ENCODE results near the gene BARHL1.

The BARHL1 gene

GRCh38 chr9:132609829-132610228, 27.4 kb downstream of the BARHL1 start:
- ATAC-seq (no peak), DNase-seq (ENCODE audit: low spot score in 2 of 2) (no peak)
- Mint-ChIP-seq H3K4me3 (no peak overlapping the region), H3K9me3 (no peaks in the 10 kb centered on the region), H3K27ac (no peak overlapping the region), H3K4me1 (peaks cover 6% of the 10 kb centered on the region), H3K36me3 (peaks cover 85% of the 10 kb centered on the region)

- Mint-ChIP-seq H3K27ac (no peak overlapping the region), H3K4me3 (no peak overlapping the region), H3K4me1 (peaks cover 1% of the 10 kb centered on the region), H3K36me3 (peaks cover 89% of the 10 kb centered on the region), H3K9me3 (no peaks in the 10 kb centered on the region)
- DNase-seq (ENCODE audit: low spot score in 2 of 2) (no peak), ATAC-seq (no peak)
These were observed 28.3 kb downstream of the BARHL1 start for GRCh38 chr9:132610661-132611060.

DNA sequence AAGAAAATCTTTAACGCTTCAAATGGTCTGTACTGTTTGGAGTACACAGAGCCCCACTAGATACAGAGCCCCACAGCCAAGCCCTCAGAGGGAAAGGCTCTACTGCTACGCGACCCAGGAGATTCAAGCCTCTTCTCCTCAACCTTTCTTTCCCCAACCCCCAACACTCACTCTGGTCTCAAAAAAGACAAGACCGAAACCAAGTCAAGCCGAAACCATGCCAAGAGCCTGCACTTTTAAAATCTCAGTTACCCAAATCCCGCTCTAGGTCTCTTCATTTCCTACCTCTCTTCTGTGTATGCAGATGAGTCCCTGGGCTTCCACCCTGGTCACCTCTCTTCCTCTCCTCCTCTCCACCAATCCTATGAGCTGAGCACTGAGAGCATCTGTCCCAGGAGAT, 31.9 kb downstream of the BARHL1 start:
- Mint-ChIP-seq H3K36me3 (peaks cover 95% of the 10 kb centered on the region), H3K4me3 (no peak overlapping the region), H3K27ac (no peak overlapping the region), H3K4me1 (no peaks in the 10 kb centered on the region), H3K9me3 (no peaks in the 10 kb centered on the region)
- no peak for ATAC-seq
- DNase-seq (ENCODE audit: low spot score in 2 of 2) = no peak

GRCh38 chr9:132615774-132616173, 33.4 kb downstream of the BARHL1 start:
- no peaks in the 10 kb centered on the region for H3K9me3 Mint-ChIP-seq
- no peaks in the 10 kb centered on the region for H3K4me1 Mint-ChIP-seq
- peaks cover 95% of the 10 kb centered on the region for H3K36me3 Mint-ChIP-seq
- no peak overlapping the region for H3K4me3 Mint-ChIP-seq
- H3K27ac Mint-ChIP-seq = no peak overlapping the region
- ATAC-seq = no peak
- DNase-seq (ENCODE audit: low spot score in 2 of 2) = no peak

DNA sequence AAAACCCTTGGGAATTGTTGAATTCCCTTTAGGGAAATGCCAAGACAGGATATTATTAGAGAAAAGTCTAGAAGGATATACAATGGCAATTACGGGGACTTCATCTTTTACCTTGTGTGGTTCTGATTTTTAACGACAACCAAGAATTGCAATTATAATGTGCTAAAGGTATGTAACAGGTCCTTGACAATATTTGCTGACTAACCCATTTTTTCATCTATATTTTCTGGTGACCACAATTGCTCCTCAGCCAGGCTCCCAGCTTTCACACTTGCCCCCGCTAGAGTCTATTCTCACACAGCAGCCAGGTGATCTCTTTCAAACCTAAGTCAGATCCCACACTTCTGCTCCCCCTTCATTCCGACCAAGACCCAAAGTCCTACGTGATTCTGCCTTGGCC, 34.3 kb downstream of the BARHL1 start:
- ATAC-seq (no peak), DNase-seq (ENCODE audit: low spot score in 2 of 2) (no peak)
- H3K36me3 Mint-ChIP-seq = peaks cover 93% of the 10 kb centered on the region
- peak overlapping the region; percentile 39 for H3K27ac Mint-ChIP-seq
- no peaks in the 10 kb centered on the region for H3K9me3 Mint-ChIP-seq
- H3K4me3 Mint-ChIP-seq = no peak overlapping the region
- H3K4me1 Mint-ChIP-seq = no peaks in the 10 kb centered on the region

DNA sequence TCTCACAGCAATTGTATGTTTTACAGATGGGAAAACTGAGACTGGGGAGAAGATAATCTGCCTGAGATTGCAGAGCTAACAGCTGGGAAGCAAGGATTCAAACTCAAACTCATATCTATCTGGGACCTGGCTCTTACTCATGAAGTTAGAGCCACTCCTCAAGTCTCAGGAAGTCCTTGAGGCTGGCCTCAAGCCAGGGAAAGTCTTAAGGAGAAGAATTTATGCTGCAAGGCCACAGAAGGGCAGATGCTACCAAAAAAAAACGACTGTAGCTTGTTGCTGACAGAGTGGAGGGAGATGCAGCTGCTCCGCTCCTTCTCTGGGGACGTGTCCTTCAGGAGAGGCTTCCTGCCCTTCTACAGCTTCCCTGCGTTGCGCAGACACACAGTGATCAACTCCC, 39.8 kb downstream of the BARHL1 start:
- ATAC-seq = no peak
- H3K4me1 Mint-ChIP-seq = no peaks in the 10 kb centered on the region
- H3K36me3 Mint-ChIP-seq = peaks cover 92% of the 10 kb centered on the region
- no peaks in the 10 kb centered on the region for H3K9me3 Mint-ChIP-seq
- H3K27ac Mint-ChIP-seq = no peak overlapping the region
- no peak overlapping the region for H3K4me3 Mint-ChIP-seq
- DNase-seq (ENCODE audit: low spot score in 2 of 2) = no peak

- Mint-ChIP-seq H3K36me3 (peaks cover 87% of the 10 kb centered on the region), H3K4me1 (no peaks in the 10 kb centered on the region), H3K9me3 (no peaks in the 10 kb centered on the region), H3K4me3 (no peak overlapping the region), H3K27ac (no peak overlapping the region)
- ATAC-seq (no peak), DNase-seq (ENCODE audit: low spot score in 2 of 2) (no peak)
These were observed 43.9 kb downstream of the BARHL1 start for GRCh38 chr9:132626285-132626684.

GRCh38 chr9:132627106-132627505, 44.7 kb downstream of the BARHL1 start:
- DNase-seq (ENCODE audit: low spot score in 2 of 2) (no peak), ATAC-seq (no peak)
- Mint-ChIP-seq H3K27ac (no peak overlapping the region), H3K4me1 (no peaks in the 10 kb centered on the region), H3K4me3 (no peak overlapping the region), H3K36me3 (peaks cover 89% of the 10 kb centered on the region), H3K9me3 (no peaks in the 10 kb centered on the region)

DNA sequence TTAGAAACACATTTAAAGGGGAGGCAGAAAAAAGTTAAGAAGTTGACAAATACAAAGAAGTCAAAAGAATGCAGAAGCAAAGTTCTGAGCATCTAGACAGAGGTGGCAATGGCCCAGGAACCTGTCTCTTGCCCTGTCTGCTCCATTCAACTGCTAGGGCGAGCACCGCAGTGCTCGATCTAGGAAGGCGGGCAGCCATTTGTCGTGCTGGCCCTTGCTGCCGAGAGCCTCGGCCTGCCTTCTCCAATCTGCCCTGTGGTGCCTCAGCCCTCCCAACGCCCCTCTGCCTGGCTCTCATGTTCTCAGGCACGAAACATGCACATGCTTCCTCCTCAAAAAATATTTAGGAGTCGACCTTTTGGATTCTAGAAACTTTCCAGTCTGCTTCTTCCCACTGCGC, 45.2 kb downstream of the BARHL1 start:
- H3K9me3 Mint-ChIP-seq = no peaks in the 10 kb centered on the region
- ATAC-seq (no peak), DNase-seq (ENCODE audit: low spot score in 2 of 2) (no peak)
- H3K36me3 Mint-ChIP-seq = peaks cover 90% of the 10 kb centered on the region
- H3K27ac Mint-ChIP-seq = no peak overlapping the region
- no peak overlapping the region for H3K4me3 Mint-ChIP-seq
- no peaks in the 10 kb centered on the region for H3K4me1 Mint-ChIP-seq

DNA sequence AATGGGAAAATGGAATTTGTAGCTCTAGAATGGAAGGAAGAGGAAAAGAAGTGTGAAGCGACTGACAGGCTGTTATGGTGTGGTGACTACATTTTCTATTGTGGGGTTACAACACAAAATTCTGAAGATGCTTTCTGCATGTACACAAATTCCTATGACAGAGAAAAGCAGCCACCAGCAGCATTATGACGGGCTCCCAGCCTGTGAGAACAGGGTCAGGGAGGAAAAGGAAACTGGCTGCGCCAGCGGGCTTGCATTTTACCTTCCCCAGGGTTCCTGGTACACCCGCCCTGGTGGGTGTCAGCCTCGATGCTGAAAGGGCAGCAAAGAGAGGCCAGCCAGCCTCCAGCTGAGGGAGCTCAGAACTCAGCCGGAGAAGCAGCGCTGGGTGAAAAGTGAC, 46.3 kb downstream of the BARHL1 start:
- no peak for ATAC-seq
- Mint-ChIP-seq H3K4me3 (no peak overlapping the region), H3K36me3 (peaks cover 90% of the 10 kb centered on the region), H3K9me3 (no peaks in the 10 kb centered on the region), H3K27ac (peak overlapping the region; percentile 6), H3K4me1 (no peaks in the 10 kb centered on the region)
- DNase-seq (ENCODE audit: low spot score in 2 of 2) = no peak

GRCh38 chr9:132630116-132630515, 47.7 kb downstream of the BARHL1 start:
- H3K4me1 Mint-ChIP-seq = no peaks in the 10 kb centered on the region
- no peak for DNase-seq (ENCODE audit: low spot score in 2 of 2)
- ATAC-seq = no peak
- no peaks in the 10 kb centered on the region for H3K9me3 Mint-ChIP-seq
- no peak overlapping the region for H3K27ac Mint-ChIP-seq
- H3K4me3 Mint-ChIP-seq = no peak overlapping the region
- peaks cover 84% of the 10 kb centered on the region for H3K36me3 Mint-ChIP-seq

- no peak overlapping the region for H3K27ac Mint-ChIP-seq
- no peaks in the 10 kb centered on the region for H3K9me3 Mint-ChIP-seq
- DNase-seq (ENCODE audit: low spot score in 2 of 2) (no peak), ATAC-seq (no peak)
- peaks cover 79% of the 10 kb centered on the region for H3K36me3 Mint-ChIP-seq
- no peak overlapping the region for H3K4me3 Mint-ChIP-seq
- H3K4me1 Mint-ChIP-seq = no peaks in the 10 kb centered on the region
These were observed 48.4 kb downstream of the BARHL1 start for GRCh38 chr9:132630811-132631210.

GRCh38 chr9:132631280-132631679, 48.9 kb downstream of the BARHL1 start:
- no peak for ATAC-seq
- Mint-ChIP-seq H3K4me3 (no peak overlapping the region), H3K36me3 (peaks cover 74% of the 10 kb centered on the region), H3K27ac (no peak overlapping the region), H3K9me3 (no peaks in the 10 kb centered on the region), H3K4me1 (no peaks in the 10 kb centered on the region)
- no peak for DNase-seq (ENCODE audit: low spot score in 2 of 2)

GRCh38 chr9:132631685-132632084, 49.3 kb downstream of the BARHL1 start:
- H3K4me1 Mint-ChIP-seq = no peaks in the 10 kb centered on the region
- ATAC-seq = no peak
- no peak overlapping the region for H3K4me3 Mint-ChIP-seq
- DNase-seq (ENCODE audit: low spot score in 2 of 2) = no peak
- H3K27ac Mint-ChIP-seq = no peak overlapping the region
- H3K9me3 Mint-ChIP-seq = no peaks in the 10 kb centered on the region
- H3K36me3 Mint-ChIP-seq = peaks cover 73% of the 10 kb centered on the region

DNA sequence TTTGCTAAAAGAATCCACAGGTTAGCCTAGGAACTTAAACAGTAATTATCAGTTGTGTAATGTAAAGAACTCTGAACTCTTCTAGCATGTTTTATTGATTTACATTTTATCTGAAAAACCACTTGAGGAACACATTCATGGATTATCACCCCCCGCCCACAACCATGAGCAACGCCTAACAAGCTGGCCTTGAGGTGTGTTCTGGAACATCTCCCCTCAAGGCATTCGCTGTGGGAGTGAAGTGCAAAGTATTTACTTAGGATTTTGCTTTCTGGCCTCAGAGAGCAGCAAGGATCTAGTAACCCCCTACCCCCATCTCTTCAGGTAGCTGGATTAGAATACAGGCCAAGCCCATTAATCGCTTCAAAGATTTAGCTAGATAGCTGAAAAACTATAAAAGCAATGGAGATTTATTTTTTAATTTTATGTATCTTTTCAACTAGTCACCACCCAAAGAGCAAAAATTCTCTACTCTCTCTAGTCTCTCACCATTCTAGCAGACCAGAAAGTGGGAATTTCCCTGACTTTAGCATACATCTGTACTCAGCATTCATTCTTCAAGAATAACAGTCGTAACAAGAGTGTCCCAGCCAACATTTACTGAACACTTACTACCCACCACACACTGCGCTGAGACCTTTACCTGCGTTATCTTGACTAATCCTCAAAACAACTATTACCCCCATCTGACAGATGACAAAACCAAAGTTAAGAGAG, 50.2 kb downstream of the BARHL1 start:
- Mint-ChIP-seq H3K4me1 (no peaks in the 10 kb centered on the region), H3K9me3 (no peaks in the 10 kb centered on the region), H3K36me3 (peaks cover 73% of the 10 kb centered on the region), H3K4me3 (no peak overlapping the region), H3K27ac (no peak overlapping the region)
- ATAC-seq = no peak
- no peak for DNase-seq (ENCODE audit: low spot score in 2 of 2)

GRCh38 chr9:132634327-132634726, 51.9 kb downstream of the BARHL1 start:
- H3K36me3 Mint-ChIP-seq = peaks cover 69% of the 10 kb centered on the region
- no peak for ATAC-seq

DNA sequence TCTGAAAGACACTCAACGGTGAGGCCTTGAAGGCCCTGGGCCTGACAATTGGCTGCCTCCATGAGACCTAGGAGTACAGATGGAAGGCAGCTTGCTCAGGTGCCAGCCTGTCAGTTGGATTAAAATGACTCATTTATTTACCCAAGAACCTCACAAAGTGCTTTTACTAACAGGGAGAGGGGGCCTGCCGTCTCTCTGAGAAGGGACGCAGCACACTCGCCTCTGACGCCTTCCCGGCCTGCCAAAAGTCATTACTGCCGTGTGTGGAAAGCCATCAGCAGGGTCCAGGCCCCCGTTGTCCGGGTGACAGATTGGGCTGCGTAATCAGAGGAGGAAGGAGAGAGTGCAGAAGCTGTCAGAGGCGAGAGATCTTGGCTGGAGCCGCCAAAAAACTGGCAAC, 54.9 kb downstream of the BARHL1 start:
- peaks cover 70% of the 10 kb centered on the region for H3K36me3 Mint-ChIP-seq
- DNase-seq (ENCODE audit: low spot score in 2 of 2) (no peak), ATAC-seq (no peak)
- H3K27ac Mint-ChIP-seq = peak overlapping the region; percentile 14
- no peaks in the 10 kb centered on the region for H3K9me3 Mint-ChIP-seq
- no peaks in the 10 kb centered on the region for H3K4me1 Mint-ChIP-seq
- no peak overlapping the region for H3K4me3 Mint-ChIP-seq

More at GRCh38 chr9:132634327-132634726, 51.9 kb downstream of the BARHL1 start:
- no peaks in the 10 kb centered on the region for H3K4me1 Mint-ChIP-seq
- no peaks in the 10 kb centered on the region for H3K9me3 Mint-ChIP-seq
- DNase-seq (ENCODE audit: low spot score in 2 of 2) = no peak
- H3K4me3 Mint-ChIP-seq = no peak overlapping the region
- H3K27ac Mint-ChIP-seq = peak overlapping the region; percentile 50

All from stimulated activated effector memory CD8-positive, alpha-beta T cell treated with anti-CD3 and anti-CD28 coated beads, Interleukin-12 subunit alpha, Interleukin-12 subunit beta, amount 100 ng/mL, for 72 hours (primary cell).